ENCODE results near the gene RCOR3.

Gene RCOR3

GRCh38 chr1:211353562-211354212 is 94.5 kb downstream of the RCOR3 start:
- intact Hi-C loops (cut with DNase I): no loop called here
- no peak for DNase-seq

GRCh38 chr1:211355873-211356272 is 96.7 kb downstream of the RCOR3 start:
- no peak for DNase-seq
- intact Hi-C loops (cut with DNase I): no loop called here

GRCh38 chr1:211356723-211357407 is 97.7 kb downstream of the RCOR3 start:
- intact Hi-C loops (cut with DNase I): no loop called here
- DNase-seq: peak in 37 of 42 donors; percentile 7 to 79 (median 41)

GRCh38 chr1:211358685-211359084 is 99.5 kb downstream of the RCOR3 start:
- intact Hi-C loops (cut with DNase I): no loop called here
- no peak for DNase-seq

GRCh38 chr1:211359876-211360275 is 100.7 kb downstream of the RCOR3 start:
- DNase-seq: no peak
- intact Hi-C loops (cut with DNase I): no loop called here

GRCh38 chr1:211361202-211361601 is 102.0 kb downstream of the RCOR3 start:
- intact Hi-C loops (cut with DNase I): no loop called here
- no peak for DNase-seq
